T-helper 17 cell (primary cell): ENCODE data around the gene RAB3A. TPM values are rescaled to one million over a fixed set of nuclear protein-coding genes. Genes with fewer than 3 reads are reported as not detected.

ENCODE experiments used
- ATAC-seq: fragments of 150-1000 bp; cut with Tn5 transposase; 2 replicates; pipeline ENCODE4 v1.10.0; 2021; ENCODE audit warnings: mild to moderate bottlenecking, moderate library complexity
- DNase-seq, 3 donors: peaks; one replicate each; pipeline versions ENCODE4 v3.0.0 to v3.0.0-alpha.2; 2020 to 2021
- H3K9me3 ChIP-seq: one replicate; pipeline ENCODE4 v1.7.0; 2013; ENCODE audit warnings: low read length, mild to moderate bottlenecking; ENCODE audit not compliant: control insufficient read depth, poor library complexity, severe bottlenecking
- H3K27ac Mint-ChIP-seq: one replicate; pipeline ENCODE4 v1.8.0; 2022; ENCODE audit warnings: mild to moderate bottlenecking, moderate library complexity, mixed read lengths
- H3K27me3 Mint-ChIP-seq: one replicate; pipeline ENCODE4 v1.8.0; 2022; ENCODE audit warnings: mixed read lengths
- H3K36me3 Mint-ChIP-seq: one replicate; pipeline ENCODE4 v1.8.0; 2022; ENCODE audit warnings: low read depth, mixed read lengths
- H3K4me1 Mint-ChIP-seq: one replicate; pipeline ENCODE4 v1.8.0; 2022; ENCODE audit warnings: mild to moderate bottlenecking, mixed read lengths
- H3K4me3 Mint-ChIP-seq: one replicate; pipeline ENCODE4 v1.8.0; 2022; ENCODE audit warnings: mild to moderate bottlenecking, moderate library complexity, mixed read lengths
- total RNA-seq, 4 donors: library from RNA in 2 of 4; stranded (reverse) in 2 of 4; gene quantifications; one replicate each; pipeline ENCODE4 v1.2.3 and lab custom pipeline; 2022 to 2026

RAB3A gene
- total RNA-seq, 2 donors from 2014 or later, result 7.4 to 15.3 TPM

GRCh38 chr19:18229915-18230314 is 26.1 kb upstream of the RAB3A start:
- H3K27ac Mint-ChIP-seq, result no peak overlapping the region
- H3K9me3 ChIP-seq, result no peaks in the 10 kb centered on the region
- H3K36me3 Mint-ChIP-seq, result peaks cover 5% of the 10 kb centered on the region
- DNase-seq, result no peak
- H3K4me1 Mint-ChIP-seq, result peaks cover 4% of the 10 kb centered on the region
- H3K4me3 Mint-ChIP-seq, result no peak overlapping the region
- no peak for ATAC-seq
- H3K27me3 Mint-ChIP-seq, result peaks cover 66% of the 10 kb centered on the region

- Mint-ChIP-seq H3K4me1 (peaks cover 7% of the 10 kb centered on the region), H3K27ac (no peak overlapping the region), H3K36me3 (peaks cover 5% of the 10 kb centered on the region), H3K4me3 (no peak overlapping the region), H3K27me3 (peaks cover 66% of the 10 kb centered on the region)
- ATAC-seq, result no peak
- no peaks in the 10 kb centered on the region for H3K9me3 ChIP-seq
- DNase-seq, result no peak
Observed at GRCh38 chr19:18229474-18229873, 25.6 kb upstream of the RAB3A start.

GRCh38 chr19:18227781-18228271 is 24.0 kb upstream of the RAB3A start:
- no peaks in the 10 kb centered on the region for H3K9me3 ChIP-seq
- Mint-ChIP-seq H3K27ac (no peak overlapping the region), H3K36me3 (peaks cover 5% of the 10 kb centered on the region), H3K4me3 (no peak overlapping the region), H3K27me3 (peaks cover 78% of the 10 kb centered on the region), H3K4me1 (peaks cover 15% of the 10 kb centered on the region)
- DNase-seq, result no peak
- no peak for ATAC-seq

- peaks cover 74% of the 10 kb centered on the region for H3K27me3 Mint-ChIP-seq
- H3K36me3 Mint-ChIP-seq, result peaks cover 4% of the 10 kb centered on the region
- H3K27ac Mint-ChIP-seq, result no peak overlapping the region
- H3K4me3 Mint-ChIP-seq, result peak overlapping the region; percentile 28
- H3K4me1 Mint-ChIP-seq, result peaks cover 15% of the 10 kb centered on the region
- DNase-seq (no peak), ATAC-seq (no peak)
- no peaks in the 10 kb centered on the region for H3K9me3 ChIP-seq
Observed at GRCh38 chr19:18226956-18227780, 23.3 kb upstream of the RAB3A start.

- Mint-ChIP-seq H3K4me3 (peak within 1 kb of the TSS; percentile 91), H3K36me3 (peaks cover 3% of the 10 kb centered on the region), H3K27me3 (peaks cover 70% of the 10 kb centered on the region), H3K4me1 (peaks cover 15% of the 10 kb centered on the region), H3K27ac (no peak within 1 kb of the TSS)
- H3K9me3 ChIP-seq, result no peaks in the 10 kb centered on the region
- ATAC-seq, result no peak
- no peak for DNase-seq
Observed at GRCh38 chr19:18225702-18226468, 22.0 kb upstream of the RAB3A start, which contains the start of gene PDE4C. PDE4C (minus strand) TSS chr19:18226438; CDS start chr19:18226415, 23 bp downstream.

- H3K9me3 ChIP-seq, result no peaks in the 10 kb centered on the region
- Mint-ChIP-seq H3K4me3 (peak overlapping the region; percentile 91), H3K27me3 (peaks cover 69% of the 10 kb centered on the region), H3K27ac (no peak overlapping the region), H3K36me3 (peaks cover 3% of the 10 kb centered on the region), H3K4me1 (peaks cover 15% of the 10 kb centered on the region)
- ATAC-seq (no peak), DNase-seq (no peak)
Observed at GRCh38 chr19:18225355-18225701, 21.5 kb upstream of the RAB3A start.

- ATAC-seq, result peak; percentile 97
- H3K4me3 Mint-ChIP-seq, result peak overlapping the region; percentile 91
- H3K4me1 Mint-ChIP-seq, result peaks cover 18% of the 10 kb centered on the region
- H3K36me3 Mint-ChIP-seq, result peaks cover under 1% of the 10 kb centered on the region
- H3K9me3 ChIP-seq, result no peaks in the 10 kb centered on the region
- H3K27me3 Mint-ChIP-seq, result peaks cover 69% of the 10 kb centered on the region
- H3K27ac Mint-ChIP-seq, result peak overlapping the region; percentile 85
- DNase-seq, result peak; percentile 60 to 77 (median 62)
Observed at GRCh38 chr19:18224525-18225354, 20.9 kb upstream of the RAB3A start.

- H3K27me3 Mint-ChIP-seq, result peaks cover 67% of the 10 kb centered on the region
Observed at GRCh38 chr19:18223860-18224524, 20.1 kb upstream of the RAB3A start.

GRCh38 chr19:18221815-18222725 is 18.2 kb upstream of the RAB3A start:
- no peak for DNase-seq
- no peaks in the 10 kb centered on the region for H3K9me3 ChIP-seq
- Mint-ChIP-seq H3K36me3 (no peaks in the 10 kb centered on the region), H3K4me3 (no peak overlapping the region), H3K27me3 (peaks cover 56% of the 10 kb centered on the region), H3K27ac (no peak overlapping the region), H3K4me1 (peaks cover 19% of the 10 kb centered on the region)
- ATAC-seq, result no peak

More at GRCh38 chr19:18223860-18224524, 20.1 kb upstream of the RAB3A start:
- Mint-ChIP-seq H3K27ac (peak overlapping the region; percentile 85), H3K36me3 (no peaks in the 10 kb centered on the region), H3K4me1 (peaks cover 19% of the 10 kb centered on the region), H3K4me3 (peak overlapping the region; percentile 91)
- ATAC-seq (peak; percentile 17), DNase-seq (peak in 1 of 3 donors; percentile 19)
- no peaks in the 10 kb centered on the region for H3K9me3 ChIP-seq

GRCh38 chr19:18220632-18221275 is 16.9 kb upstream of the RAB3A start:
- H3K36me3 Mint-ChIP-seq, result no peaks in the 10 kb centered on the region
- H3K4me3 Mint-ChIP-seq, result peak overlapping the region; percentile 31
- H3K27ac Mint-ChIP-seq, result no peak overlapping the region
- H3K9me3 ChIP-seq, result no peaks in the 10 kb centered on the region
- ATAC-seq (no peak), DNase-seq (no peak)
- peaks cover 15% of the 10 kb centered on the region for H3K4me1 Mint-ChIP-seq
- peaks cover 46% of the 10 kb centered on the region for H3K27me3 Mint-ChIP-seq

GRCh38 chr19:18219911-18220631 is 16.2 kb upstream of the RAB3A start:
- Mint-ChIP-seq H3K27me3 (peaks cover 40% of the 10 kb centered on the region), H3K27ac (no peak overlapping the region), H3K4me3 (no peak overlapping the region), H3K36me3 (no peaks in the 10 kb centered on the region), H3K4me1 (peaks cover 17% of the 10 kb centered on the region)
- ATAC-seq (no peak), DNase-seq (no peak)
- no peaks in the 10 kb centered on the region for H3K9me3 ChIP-seq
